Gastroesophageal sphincter (tissue), 3 donors: ENCODE data around the gene SLC30A4.

Experiments
- CTCF ChIP-seq, 4 experiments: fragments of 200-600 bp in 2 of 4; fragments of 450-650 bp in 2 of 4; sonication (generic) in 1 of 4; IDR thresholded peaks; one replicate each; pipeline ENCODE4 v1.5.1; 2017 to 2019; ENCODE audit warnings: antibody characterized with exemption in 4 of 4, mild to moderate bottlenecking in 2 of 4, moderate library complexity in 2 of 4
- POLR2A ChIP-seq, 2 donors: fragments of 450-650 bp; IDR thresholded peaks; one replicate each; pipeline ENCODE4 v1.6.1; 2017; ENCODE audit warnings: antibody characterized with exemption in 2 of 2, mild to moderate bottlenecking in 2 of 2, moderate library complexity in 1 of 2

GRCh38 chr15:45449395-45449794, 73.2 kb downstream of the SLC30A4 start:
- TF ChIP-seq CTCF (IDR thresholded peaks at IDR 0.05), result no peak
- no peak for TF ChIP-seq POLR2A (IDR thresholded peaks at IDR 0.05)
